GM19025 (cell line): ENCODE results near the gene RAD18.

Experiments used
- ATAC-seq: cut with Tn5 transposase; IDR thresholded peaks from one replicate; pipeline ENCODE4 v1.9.1; 2021; ENCODE audit warnings: mild to moderate bottlenecking, low read depth, moderate library complexity; ENCODE audit not compliant: unreplicated experiment

The RAD18 gene

DNA sequence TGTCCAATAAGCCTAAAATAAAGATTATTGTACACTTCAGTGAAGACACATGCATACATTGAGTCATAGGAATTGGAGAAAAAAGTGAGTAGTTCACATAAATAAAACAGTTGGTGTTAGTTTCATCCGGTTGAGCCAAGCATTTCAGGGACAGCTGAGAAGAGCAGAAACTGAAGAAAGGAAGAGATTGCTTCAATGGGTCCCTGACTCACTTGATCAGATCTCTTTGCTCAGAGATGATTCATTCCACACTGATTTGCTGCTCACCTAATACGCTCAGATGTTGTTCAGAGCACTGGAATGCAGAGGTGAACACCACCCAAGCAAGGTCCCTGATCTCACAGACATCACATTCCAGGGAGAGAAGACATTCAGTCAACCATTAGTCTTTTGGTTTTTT lies 93.7 kb downstream of the RAD18 start:
- no peak for ATAC-seq

DNA sequence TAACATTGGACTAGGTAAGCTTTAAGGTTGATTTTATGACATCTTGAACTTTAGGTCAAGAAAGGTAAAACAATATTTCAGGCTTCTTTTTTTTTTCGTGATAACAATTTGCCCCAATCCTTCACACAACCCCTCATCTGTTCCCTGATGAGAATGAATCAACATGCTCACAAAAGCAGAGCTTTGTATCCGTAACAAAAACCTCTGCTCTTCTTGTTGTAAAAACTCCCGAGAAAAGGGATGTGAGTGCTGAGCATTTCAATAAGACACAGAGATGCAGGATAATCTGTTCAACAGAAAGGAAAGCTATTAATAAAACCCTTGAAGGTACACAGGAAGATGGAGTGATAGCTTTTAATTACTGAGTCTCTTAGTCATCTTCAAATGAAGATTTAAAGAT lies 94.3 kb downstream of the RAD18 start:
- no peak for ATAC-seq

DNA sequence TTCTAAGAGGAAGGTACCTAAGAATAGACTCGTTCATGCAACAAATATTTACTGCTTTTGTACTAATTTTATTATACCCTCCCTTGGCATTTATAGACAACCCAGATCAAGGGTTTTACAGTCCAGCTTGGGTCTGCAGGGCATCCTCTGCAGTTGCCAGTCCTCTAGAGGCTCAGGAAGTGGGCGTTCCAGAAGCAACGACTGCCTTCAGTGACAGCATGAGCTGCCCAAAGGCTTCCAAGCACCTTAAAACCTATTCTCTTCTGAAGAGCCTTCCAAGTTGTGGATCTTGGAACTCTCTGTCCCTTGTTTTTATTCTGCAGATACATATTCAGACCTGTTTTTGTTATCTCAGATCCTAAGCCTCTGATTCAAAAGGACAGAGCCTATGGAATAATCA lies 95.6 kb downstream of the RAD18 start:
- ATAC-seq, result no peak

DNA sequence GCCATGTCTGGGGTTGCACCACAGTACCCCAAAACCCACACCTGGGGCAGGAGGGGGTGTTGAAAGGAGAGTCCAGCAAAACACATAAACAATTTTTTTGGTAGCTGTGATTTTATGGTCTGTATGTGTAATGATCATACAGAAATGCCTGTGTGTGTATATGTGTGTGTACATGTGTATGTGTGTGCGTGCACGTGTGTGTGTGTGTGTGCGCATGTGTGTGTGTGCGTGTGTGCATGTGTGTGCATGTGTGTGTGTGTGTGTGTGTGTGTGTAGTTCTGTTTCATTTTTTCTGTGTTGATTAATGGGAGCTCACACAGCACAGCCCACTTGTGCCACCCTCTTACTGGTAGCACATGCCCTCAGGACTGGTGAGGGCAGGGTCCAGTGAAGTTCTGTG lies 97.6 kb downstream of the RAD18 start:
- no peak for ATAC-seq

DNA sequence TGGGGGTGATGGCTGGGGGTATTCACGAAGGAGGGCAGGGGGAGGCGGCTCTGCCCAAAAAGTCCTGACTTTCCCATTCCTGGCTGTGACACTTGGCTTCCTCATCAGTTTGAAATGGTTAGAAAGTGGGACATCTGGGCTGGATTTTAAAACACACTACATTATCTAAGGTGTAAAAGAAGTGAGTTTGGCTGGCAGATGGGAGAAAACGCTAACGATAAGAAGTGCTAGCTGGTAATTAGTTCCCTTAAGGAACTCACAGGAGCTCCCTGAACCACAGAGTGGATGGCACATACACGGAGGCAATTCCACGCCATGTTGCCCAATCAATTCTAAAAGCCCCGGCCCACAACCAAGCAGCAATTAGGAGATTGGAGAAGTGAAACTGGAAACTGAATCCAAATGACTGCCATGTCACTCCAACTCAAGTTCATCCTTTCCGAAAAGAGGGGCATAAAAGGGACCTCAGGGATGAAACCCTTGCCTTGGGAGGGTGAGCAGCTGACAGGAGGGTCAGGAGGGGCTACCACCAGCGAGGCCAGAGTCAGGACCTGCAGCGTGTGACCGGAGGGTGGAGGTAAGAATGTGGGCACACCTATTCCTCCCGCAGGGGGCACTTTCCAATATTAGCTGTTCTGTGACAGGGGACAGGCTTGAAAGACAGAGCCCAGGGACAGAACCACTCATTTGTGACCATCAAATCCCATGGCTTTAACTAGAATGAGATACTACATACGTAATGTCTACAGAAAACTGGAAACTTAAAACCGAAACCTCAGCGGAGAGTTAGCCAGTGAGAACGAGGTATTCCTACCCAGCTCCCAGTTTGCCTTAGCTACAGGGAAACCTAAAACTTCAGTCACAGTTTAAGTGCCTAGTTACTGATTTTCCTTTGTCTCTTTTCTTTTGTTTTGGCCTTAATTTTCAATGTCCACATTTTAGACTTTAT lies 98.6 kb downstream of the RAD18 start:
- no peak for ATAC-seq

DNA sequence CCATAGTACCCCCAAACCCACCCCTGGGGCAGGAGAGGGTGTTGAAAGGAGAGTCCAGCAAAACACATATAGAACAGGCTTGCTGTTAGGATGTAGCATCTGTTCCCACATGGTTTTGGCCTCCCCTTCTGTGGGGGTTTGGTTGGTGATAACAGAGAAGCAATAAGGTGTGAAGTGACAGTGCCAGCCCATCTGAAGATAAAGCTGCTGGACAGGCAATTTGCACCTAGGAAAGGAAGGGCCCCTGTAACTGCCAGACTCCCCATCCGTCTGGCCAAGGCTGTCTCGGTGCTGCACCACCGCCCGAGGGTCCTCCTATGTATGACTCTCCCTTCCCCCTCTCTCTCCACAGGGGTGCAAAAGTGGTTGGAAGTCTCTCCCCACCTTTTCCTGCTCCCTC lies 99.4 kb downstream of the RAD18 start:
- no peak for ATAC-seq

DNA sequence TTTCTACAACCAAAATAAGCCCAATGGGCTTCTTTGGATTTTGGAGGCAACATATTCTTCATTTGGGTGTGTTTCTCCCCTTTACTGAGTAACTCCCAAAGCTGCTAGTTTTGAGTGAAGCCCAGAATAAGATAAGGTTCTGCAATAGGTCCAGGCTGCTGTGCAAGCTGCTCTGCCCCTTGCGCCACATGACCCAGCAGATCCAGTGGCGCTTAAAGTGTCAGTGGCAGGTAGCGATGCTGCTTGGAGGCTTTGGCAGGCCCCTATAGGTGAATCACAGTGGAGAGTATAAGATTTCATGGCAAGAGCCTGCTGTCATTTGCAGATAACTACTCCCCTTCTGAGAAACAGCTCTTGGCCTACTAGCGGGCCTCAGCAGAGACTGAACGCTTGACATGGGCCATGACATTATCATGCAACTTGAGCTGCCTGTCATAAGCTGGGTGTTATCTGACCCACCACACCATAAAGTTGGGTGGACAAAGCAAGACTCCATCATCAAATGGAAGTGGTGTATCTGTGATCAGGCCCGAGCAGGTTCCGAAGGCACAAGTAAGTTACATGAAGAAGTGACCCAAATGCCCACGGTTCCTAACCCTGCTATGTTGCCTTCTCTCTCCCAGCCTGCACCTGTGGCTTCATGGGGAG lies 105.4 kb downstream of the RAD18 start:
- ATAC-seq, result no peak

DNA sequence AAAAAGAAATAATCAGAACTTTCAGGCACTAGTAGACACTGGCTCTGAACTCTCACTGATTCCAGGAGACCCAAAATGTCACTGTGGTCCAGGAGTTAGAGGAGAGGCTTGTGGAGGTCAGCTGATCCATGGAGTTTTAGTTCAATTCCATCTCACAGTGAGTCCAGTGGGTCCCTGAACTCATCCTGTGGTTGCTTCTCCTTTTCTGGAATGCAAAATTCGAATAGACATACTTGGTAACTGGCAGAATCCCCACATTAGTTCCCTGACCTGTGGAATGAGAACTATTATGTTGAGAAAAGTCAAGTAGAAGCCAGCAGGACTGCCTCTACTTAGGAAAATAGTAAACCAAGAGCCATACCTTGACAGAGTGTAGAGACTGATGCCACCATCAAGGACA lies 106.6 kb downstream of the RAD18 start:
- no peak for ATAC-seq

DNA sequence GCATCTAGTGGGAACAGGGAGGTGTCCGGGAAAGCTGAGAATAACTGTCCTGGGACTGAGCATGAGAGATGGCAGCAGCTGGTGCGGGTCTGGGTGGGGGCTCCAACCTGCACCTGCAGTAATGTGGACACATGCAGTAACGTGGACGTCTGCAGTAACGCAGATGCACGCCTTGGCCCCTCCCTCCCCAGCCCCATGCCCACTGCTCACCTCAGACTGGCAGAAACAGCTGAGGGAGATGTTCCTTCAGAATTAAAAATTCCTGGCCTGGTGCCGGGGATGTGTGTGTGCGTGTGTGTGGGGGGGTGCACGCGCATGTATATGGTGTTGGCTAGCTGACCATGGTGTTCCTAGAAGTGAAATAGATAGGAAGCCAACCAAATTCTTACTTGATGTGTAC lies 107.2 kb downstream of the RAD18 start:
- ATAC-seq, result no peak

DNA sequence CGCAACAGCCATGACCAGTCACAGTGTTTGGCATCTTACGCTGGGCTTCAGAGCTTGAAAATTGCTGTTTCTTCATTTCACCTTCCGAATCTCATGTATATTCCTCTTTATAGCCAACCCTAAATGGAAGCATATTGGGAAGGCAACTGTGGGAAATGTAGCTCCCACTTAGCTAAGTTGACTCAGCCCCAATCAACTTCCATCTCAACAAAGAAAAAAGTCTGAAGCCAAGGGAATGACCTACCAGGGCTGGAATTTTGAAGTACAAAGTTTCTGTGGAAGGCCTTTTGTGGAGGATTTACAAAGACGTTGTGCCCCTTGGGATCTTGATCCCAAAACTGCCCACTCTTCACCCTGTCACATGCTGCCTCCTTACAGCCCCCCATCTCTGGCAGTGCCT lies 108.6 kb downstream of the RAD18 start:
- ATAC-seq, result no peak

DNA sequence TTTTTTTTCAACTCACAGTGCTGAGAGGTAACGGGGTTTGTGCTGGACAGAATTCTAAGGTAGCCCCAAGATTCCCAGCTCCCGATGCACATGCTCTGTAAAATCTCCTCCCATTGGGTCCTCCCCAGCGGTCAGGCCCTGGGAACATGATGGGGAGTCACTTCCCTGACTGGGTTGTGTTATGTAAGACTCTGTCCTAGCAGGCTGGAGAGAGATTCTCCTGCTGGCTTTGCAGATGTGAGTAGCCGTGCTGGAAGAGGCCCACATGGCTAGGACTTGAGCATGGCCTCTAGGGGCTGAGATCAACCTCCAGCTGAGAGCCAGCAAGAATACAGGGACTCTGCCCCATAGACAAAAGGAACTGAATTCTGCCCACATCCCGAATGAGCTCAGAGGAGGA lies 110.2 kb downstream of the RAD18 start:
- ATAC-seq, result no peak

DNA sequence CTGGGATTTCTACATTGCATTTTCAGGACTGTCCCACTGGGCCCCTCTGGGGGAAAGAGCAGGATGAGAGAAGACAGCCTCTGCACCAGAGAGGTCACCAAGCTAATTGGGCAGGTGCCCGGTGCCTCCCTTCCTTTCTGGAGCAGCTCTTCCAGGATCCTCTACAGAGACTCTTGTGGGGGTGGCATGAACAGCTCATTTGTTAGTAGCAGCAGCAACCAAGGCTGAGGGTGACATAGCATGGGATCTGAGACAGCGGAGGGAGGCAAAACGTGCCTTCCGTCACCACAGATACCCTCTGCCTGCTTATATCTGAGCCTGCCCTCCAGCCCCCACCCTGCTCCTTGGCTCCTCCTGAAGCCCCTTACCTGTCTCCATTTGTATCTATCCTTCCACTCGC lies 110.8 kb downstream of the RAD18 start:
- ATAC-seq, result no peak

DNA sequence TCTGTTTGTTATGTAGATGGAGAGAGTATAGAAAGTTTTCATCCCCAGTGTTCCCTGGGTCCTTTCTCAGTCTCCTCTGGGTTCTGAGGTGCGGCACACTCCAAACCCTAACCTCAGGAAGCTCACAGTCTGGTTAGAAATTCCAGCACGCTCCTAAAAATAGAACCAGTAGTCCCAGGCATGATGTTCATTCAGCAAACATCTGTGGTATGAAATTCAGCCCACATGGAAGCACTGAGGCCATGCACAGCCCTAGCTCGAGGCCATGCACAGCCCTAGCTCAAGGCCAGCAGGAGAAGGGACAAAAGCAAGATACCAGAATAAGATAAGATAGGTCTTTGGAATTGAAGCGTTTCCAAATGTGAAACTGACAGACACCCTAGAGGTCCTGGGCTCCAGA lies 111.6 kb downstream of the RAD18 start:
- ATAC-seq, result no peak

DNA sequence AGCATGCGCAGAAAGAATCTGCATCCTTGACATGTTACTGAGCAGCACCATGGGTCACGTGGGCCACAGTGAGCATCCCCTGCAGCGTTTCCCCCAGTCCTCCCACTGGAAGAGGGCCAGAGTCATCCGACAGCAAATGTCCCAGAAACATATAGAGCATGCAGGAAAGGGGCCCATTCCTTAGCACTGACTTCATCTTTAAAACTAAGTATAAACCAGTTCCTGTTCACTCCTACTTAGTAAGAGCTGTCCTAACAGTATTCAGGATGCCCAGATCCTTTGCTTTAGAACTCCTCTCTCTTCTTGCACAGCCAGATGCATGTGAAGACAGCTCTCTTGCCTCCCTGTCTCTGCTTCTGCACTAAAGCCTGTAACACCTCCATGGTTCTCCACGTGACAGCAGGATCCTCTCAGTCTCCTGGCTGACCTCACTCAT lies 114.6 kb downstream of the RAD18 start:
- no peak for ATAC-seq

DNA sequence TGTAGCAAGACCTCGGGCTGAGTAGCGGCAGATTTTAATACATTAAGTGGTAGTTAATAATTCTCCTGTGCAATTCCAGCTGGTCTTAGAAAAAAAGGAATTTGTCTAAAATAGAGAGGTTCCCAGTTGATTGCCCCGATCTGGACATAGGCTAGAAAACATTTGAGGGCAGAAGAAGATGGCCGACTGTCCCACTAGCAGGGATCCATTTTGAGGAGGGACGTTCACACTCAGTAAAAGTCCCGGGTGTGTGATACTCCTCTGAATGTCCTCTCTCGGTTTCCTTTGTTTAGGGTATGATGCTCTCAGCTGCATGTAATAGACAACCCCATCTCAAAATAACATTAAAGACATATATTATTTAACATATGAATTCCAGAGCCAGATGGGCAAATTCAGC lies 116.0 kb downstream of the RAD18 start:
- ATAC-seq, result no peak

DNA sequence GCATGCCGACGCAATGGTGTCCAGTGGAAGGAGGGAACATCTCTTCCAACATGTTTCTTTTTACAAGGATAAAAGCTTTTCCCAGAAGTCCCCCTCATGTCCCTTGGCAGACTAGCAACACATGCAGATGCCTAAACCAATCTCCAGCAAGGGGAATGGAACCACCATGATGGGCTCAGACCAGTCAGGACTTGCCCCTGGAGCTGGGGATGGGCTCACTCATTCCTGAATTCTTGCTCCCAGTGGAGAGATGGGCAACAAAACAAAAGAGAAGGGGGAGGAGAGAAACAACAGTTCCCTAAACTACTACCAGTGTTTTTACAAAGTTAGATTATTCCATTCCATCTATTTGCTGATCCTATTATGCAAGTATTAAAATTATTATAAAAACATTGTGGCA lies 117.1 kb downstream of the RAD18 start:
- ATAC-seq, result no peak

DNA sequence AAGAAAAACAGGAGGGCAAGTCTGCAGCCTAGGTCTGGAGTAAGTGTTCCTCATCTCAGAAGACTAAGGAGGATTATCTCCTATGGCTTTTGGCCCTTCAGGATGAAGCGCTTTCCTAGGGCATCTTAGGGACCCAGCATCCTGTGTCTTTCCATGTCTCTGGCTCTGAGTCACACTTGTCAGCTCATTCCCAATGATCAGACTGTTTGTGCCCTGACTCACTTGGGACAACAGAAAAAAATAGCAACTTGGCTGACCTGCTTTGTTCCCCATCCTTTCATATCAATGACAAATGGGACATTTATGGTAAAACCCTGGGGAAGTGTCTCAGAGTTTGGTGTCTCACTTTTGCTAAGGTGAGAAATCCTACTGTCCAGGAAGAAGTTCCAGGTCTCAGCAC lies 117.6 kb downstream of the RAD18 start:
- no peak for ATAC-seq

DNA sequence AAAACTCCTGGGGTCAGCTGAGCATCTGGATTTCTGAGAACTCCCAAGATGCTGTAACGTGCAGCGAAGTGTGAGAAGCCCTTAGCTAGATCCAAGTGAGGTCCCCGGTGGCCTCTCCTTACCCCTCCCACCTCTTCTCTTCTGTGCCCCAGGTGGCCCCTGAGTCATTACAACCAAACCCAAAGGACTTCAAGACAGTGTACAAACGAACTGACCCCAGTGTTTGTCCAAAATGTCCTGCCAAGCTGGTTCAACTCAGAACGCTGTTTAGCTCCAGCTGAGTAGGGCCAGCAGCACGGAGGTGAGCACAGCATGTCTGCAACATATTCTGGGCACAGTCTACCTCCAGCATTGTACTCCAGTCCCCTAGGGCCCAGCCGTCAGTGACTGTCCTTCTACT lies 119.9 kb downstream of the RAD18 start:
- ATAC-seq, result no peak

DNA sequence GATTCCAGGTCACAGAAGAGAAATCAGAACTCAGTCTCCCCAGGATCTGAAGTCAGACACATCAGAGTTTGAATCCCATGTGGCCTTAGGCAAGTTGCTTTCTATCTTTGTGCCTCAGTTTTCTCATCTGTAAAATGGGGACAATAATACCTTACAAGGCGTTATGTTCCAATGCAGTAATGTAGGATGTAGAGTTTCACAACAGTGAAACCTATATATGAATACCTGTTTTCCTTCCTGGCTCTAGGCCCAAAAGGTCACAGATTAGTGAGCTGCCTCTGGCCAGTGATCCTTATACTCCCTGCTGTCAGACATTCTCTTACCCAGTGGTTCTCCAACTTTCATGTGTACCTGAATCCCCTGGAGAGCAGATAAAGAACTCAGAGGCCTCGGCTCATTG lies 121.0 kb downstream of the RAD18 start:
- ATAC-seq, result no peak

DNA sequence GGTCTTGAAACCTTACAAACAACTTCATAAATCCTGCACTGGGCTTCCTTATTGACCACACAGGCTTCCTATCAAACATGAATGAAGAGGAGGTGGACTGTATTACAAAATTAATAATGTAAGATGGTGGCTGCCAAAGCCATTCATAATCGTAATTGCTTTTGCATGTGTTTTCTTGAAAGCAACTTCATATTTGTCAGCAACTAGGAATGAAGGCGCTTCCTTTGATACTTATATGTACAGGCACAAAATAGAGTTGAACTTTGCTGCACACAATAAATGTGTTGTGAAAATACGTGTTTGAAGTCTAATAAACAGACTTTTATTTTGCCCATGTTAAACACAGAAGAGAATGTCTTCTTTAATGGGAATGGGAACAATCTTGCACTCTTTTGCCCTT lies 121.8 kb downstream of the RAD18 start:
- ATAC-seq, result no peak

DNA sequence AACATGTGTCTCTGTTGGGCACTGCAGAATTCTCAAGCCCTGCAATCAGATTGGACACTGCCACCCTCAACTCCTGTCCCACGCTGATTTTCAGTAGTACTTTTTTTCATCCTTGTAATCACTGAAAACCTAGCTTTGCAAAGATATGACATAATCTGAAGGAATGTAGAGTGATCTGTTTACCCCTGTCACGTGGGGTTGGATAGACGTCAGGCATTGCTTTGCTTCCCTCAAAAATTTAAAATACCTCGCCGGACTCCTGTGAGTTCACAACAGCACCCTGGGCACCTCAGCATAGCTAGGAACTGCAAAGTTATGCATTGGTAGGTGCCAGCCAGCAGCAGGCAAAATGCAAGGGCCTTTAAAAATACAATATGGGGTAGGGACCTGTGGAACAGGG lies 122.7 kb downstream of the RAD18 start:
- ATAC-seq, result no peak
